HG02852 (cell line): ENCODE results near the gene IGSF3.
"Not testable (repeated sequence)": the region's sequence is repeated elsewhere in the genome, so short reads cannot be mapped to it uniquely, and the experiment has no call there.

Source experiments
- ATAC-seq: cut with Tn5 transposase; IDR thresholded peaks from one replicate; pipeline ENCODE4 v1.9.1; 2021; ENCODE audit warnings: mild to moderate bottlenecking, moderate library complexity; ENCODE audit not compliant: unreplicated experiment

IGSF3 gene

DNA sequence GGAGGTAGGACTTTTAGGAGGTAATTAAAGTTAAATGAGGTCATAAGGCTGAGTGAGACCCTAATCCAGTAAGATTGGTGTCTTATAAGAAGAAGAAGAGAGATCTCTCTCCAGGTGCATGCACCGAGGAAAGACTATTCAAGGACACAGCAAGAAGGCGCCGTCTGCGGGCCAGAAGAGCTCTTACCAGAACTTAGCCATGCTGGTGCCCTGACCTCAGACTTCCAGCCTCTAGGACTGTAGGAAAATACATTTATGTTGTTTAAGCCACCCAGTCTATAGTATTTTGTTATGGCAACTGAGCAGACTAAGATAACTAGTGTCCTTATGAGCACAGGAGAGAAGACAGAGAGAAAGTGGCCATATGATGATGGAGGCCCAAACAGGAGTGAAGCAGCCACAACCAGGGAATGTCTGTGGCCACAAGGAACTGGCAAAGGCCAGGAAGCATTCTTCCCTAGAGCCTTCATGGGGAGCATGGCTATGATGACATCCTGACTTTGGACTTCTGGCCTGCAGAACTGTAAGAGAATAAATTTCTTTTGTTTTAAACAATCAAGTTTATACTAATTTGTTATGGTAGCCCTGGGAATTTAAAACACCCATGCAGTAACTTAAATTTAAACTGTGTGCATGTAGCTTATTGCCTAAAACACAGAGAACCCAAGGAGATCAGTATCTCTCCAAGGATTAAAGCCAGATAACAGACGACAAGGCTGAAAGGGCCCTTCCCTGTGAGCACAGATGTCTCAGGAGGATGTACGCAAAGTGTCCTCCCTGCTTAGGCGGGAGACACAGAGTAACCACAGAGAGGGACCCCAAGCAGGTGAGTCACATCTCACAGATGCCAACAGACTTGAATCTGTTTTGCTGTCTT lies 86.8 kb downstream of the IGSF3 start:
- no peak for ATAC-seq

- ATAC-seq: no peak
Measured at GRCh38 chr1:116579259-116579875, 88.2 kb downstream of the IGSF3 start.

GRCh38 chr1:116578581-116578980 lies 89.0 kb downstream of the IGSF3 start:
- ATAC-seq: no peak

- no peak for ATAC-seq
Measured at GRCh38 chr1:116577759-116578314, 89.7 kb downstream of the IGSF3 start.

DNA sequence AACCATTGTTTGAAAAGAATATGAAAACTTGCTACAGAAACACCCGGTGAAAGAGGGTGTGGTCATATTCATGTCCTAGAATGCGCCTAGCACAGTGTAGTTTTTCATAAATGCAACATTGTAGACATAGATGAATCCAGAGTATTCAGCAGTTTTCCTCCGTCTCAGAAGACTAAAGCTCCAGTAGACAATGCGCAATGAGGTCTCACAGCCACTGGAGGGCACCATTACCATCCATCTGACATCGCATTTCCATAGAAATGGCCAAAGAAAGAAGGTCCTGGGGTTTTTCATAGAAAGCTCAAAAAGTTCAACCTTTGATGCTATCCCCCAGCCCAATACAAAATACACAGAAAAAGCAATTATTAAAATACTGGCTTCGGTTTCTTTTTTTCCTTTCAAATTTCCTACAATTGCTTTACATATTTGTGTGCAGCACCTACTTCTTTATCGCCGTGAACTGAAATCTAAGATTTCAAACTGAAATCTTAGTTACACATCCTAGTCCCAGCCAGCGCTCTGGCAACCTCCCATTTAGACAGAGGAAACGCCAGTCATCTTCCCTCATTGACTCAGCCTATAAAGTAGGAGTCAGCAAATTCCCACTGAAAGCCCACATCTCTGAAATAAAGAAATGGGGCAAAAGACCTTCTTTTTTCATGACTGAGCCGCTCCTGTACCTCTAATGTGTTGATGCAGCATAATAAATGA lies 92.8 kb downstream of the IGSF3 start:
- no peak for ATAC-seq

- ATAC-seq: no peak
Measured at GRCh38 chr1:116573431-116574095, 94.0 kb downstream of the IGSF3 start.

GRCh38 chr1:116572771-116573430 lies 94.6 kb downstream of the IGSF3 start:
- no peak for ATAC-seq

GRCh38 chr1:116572099-116572498 lies 95.4 kb downstream of the IGSF3 start:
- ATAC-seq: no peak

- ATAC-seq: no peak
Measured at GRCh38 chr1:116571215-116571919, 96.2 kb downstream of the IGSF3 start.

DNA sequence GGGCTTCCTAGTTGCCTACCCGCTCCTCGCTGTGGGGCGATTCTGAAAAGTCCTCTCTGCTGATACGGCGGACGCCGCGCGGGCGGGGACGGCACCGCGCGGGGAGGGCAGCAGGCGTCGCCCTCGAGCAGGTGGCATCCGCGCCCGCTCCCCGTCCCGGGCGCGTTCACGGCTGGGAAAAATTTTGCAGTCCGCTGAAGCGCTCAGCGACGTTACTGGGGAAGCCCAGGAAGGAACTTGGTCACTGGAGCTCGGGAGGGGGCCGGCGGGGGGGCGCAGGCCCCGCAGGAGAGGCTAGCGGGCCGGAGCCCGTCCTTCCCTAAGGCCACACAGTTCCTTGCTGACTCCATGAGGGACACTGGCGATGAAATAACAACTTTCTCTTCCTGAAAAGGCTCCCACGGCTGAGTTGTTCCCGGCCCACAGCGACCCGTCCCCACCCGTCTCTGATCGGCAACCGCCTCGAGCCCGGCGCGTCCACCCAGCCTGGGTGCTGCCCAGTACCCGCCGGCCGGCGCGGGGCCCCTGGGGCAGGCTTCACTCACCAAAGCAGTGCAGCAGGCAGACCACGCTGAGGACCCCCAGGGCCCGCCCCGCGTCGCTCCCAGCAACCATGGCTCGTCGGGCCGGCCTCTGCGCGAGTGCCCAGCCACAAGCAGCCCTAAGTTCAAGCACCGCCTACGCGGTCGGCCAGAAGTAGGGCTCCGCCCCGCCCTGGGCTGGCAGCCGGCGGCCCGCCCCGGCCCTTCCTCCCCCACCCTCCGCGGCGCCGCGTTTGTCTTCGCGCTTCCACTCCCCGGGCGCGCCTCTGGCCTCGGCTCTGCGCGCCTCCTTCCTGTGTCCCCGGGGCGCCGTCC lies 96.9 kb downstream of the IGSF3 start, which contains the start of gene CD58:
TSS of gene CD58 (minus strand) at position 669 of the 857 bp plus-strand sequence. CDS start at position 615, 54 bp downstream.
- ATAC-seq: peak; percentile 59

- no peak for ATAC-seq
Measured at GRCh38 chr1:116569776-116570357, 97.7 kb downstream of the IGSF3 start.

GRCh38 chr1:116569381-116569670 lies 98.2 kb downstream of the IGSF3 start:
- no peak for ATAC-seq

GRCh38 chr1:116568662-116569380 lies 98.7 kb downstream of the IGSF3 start:
- ATAC-seq: no peak

GRCh38 chr1:116567790-116568661 lies 99.5 kb downstream of the IGSF3 start:
- no peak for ATAC-seq

- ATAC-seq: no peak
Measured at GRCh38 chr1:116565222-116565621, 102.3 kb downstream of the IGSF3 start.

DNA sequence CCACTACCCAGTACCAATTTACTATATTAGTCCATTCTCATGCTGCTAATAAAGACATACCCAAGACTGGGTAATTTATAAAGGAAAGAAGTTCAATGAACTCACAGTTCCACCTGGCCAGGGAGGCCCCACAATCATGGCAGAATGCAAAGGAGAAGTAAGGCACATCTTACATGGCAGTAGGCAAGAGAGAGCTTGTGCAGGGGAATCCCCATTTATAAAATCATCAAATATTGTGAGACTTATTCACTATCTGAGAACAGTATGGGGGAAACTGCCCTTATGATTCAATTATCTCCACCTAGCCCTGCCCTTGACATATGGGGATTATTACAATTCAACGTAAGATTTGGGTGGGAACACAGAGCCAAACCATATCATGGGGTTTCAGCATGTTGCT lies 103.1 kb downstream of the IGSF3 start:
- ATAC-seq: no peak

DNA sequence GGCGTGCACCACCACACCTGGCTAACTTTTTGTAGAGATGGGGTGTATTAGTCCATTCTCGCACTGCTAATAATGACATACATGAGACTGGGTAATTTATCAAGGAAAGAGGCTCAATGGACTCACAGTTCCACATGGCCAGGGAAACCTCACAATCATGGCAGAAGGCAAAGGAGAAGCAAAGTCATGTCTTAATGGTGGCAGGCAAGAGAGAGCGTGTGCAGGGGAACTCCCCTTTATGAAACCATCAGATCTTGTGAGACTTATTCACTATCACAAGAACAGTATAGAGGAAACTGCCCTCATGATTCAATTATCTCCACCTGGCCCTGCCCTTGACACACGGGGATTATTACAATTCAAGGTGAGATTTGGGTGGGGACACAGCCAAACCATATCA lies 105.1 kb downstream of the IGSF3 start:
- ATAC-seq: not testable (repeated sequence)
